SK-N-SH (cell line): ENCODE results near the gene MTA2. TPM values are rescaled to one million over a fixed set of nuclear protein-coding genes. Genes with fewer than 3 reads are reported as not detected.
A peak's percentile ranks its signal among the peaks of the same experiment; 100 is the strongest.

Experiments used
- CTCF ChIA-PET: fragments of 300-600, 350-600 bp; formaldehyde crosslinking; extraction: SDS; loops from one replicate; lab custom pipeline; 2021; lab: Yijun Ruan, JAX
- POLR2A ChIA-PET: fragments of 350-600 bp; sonication (Branson Sonifier 250); formaldehyde crosslinking; extraction: SDS; loops from one replicate; lab custom pipeline; 2020; ENCODE audit warnings: antibody characterized with exemption, inconsistent platforms; lab: Yijun Ruan, JAX
- DNase-seq: peaks from one replicate; pipeline ENCODE4 v3.0.0; 2012
- H2AFZ ChIP-seq: fragments of 200-600 bp; sonication (generic); 2 replicates; pipeline ENCODE4 v1.8.1; 2016; ENCODE audit warnings: antibody characterized with exemption, mild to moderate bottlenecking, low read depth
- H3F3A ChIP-seq: fragments of 200-600 bp; sonication (generic); replicated peaks from 2 replicates; pipeline ENCODE3; 2016; ENCODE audit warnings: antibody characterized with exemption, mild to moderate bottlenecking; ENCODE audit not compliant: insufficient read depth
- H3K27ac ChIP-seq, 2 experiments: fragments of 200-500 bp in 1 of 2; fragments of 200-600 bp in 1 of 2; sonication (Bioruptor generic) in 1 of 2; sonication (generic), shearing (Covaris generic) in 1 of 2; 2 replicates each; pipeline versions ENCODE4 v1.5.1 to v1.6.1; 2014 to 2016; ENCODE audit warnings: low read depth in 2 of 2, inconsistent platforms in 1 of 2, low read length in 1 of 2, mild to moderate bottlenecking in 1 of 2, mixed read lengths in 1 of 2
- H3K27me3 ChIP-seq: fragments of 200-600 bp; sonication (generic), shearing (Covaris generic); 2 replicates; pipeline ENCODE4 v1.6.1; 2016; ENCODE audit warnings: mixed run types; ENCODE audit not compliant: insufficient read depth
- H3K36me3 ChIP-seq, 2 experiments: fragments of 200-500 bp in 1 of 2; fragments of 200-600 bp in 1 of 2; sonication (Bioruptor generic) in 1 of 2; sonication (generic) in 1 of 2; replicated peaks in 1 of 2; 2 replicates each; pipeline versions ENCODE3 to v1.5.1; 2014 to 2016; ENCODE audit warnings: low read length in 1 of 2, mild to moderate bottlenecking in 1 of 2; ENCODE audit not compliant: insufficient read depth in 2 of 2, control insufficient read depth in 1 of 2
- H3K4me1 ChIP-seq, 2 experiments: fragments of 200-500 bp in 1 of 2; fragments of 200-600 bp in 1 of 2; sonication (Bioruptor generic) in 1 of 2; sonication (generic), shearing (Covaris generic) in 1 of 2; 2 replicates each; pipeline versions ENCODE4 v1.5.1 to v1.6.1; 2014 to 2016; ENCODE audit warnings: low read depth in 1 of 2, low read length in 1 of 2, mixed run types in 1 of 2; ENCODE audit not compliant: insufficient read depth in 2 of 2, control insufficient read depth in 1 of 2
- H3K4me2 ChIP-seq: fragments of 200-600 bp; sonication (generic), shearing (Covaris generic); 2 replicates; pipeline ENCODE4 v1.6.1; 2017; ENCODE audit warnings: mixed run types
- H3K4me3 ChIP-seq, 2 experiments: fragments of 200-500 bp in 1 of 2; fragments of 200-600 bp in 1 of 2; sonication (Bioruptor generic) in 1 of 2; sonication (generic), shearing (Covaris generic) in 1 of 2; 2 replicates each; pipeline versions ENCODE4 v1.5.1 to v1.8.1; 2014 to 2016; ENCODE audit warnings: low read depth in 2 of 2, inconsistent platforms in 1 of 2, low read length in 1 of 2, mild to moderate bottlenecking in 1 of 2, mixed read lengths in 1 of 2, moderate library complexity in 1 of 2
- H3K79me2 ChIP-seq: fragments of 200-600 bp; sonication (generic); 2 replicates; pipeline ENCODE4 v1.8.1; 2017; ENCODE audit warnings: mild to moderate bottlenecking; ENCODE audit not compliant: insufficient read depth
- H3K9ac ChIP-seq: fragments of 200-600 bp; sonication (generic); 2 replicates; pipeline ENCODE4 v1.6.1; 2017; ENCODE audit warnings: mixed run types
- H3K9me2 ChIP-seq: fragments of 200-600 bp; sonication (generic); 2 replicates; pipeline ENCODE4 v1.6.1; 2017; ENCODE audit warnings: mixed run types
- H3K9me3 ChIP-seq: fragments of 200-600 bp; sonication (generic); 2 replicates; pipeline ENCODE4 v1.6.1; 2017; ENCODE audit warnings: mixed run types, mild to moderate bottlenecking, moderate library complexity
- H4K20me1 ChIP-seq: fragments of 200-600 bp; sonication (generic); 2 replicates; pipeline ENCODE4 v1.6.1; 2017; ENCODE audit warnings: mild to moderate bottlenecking, mixed run types; ENCODE audit not compliant: insufficient read depth
- CTCF ChIP-seq: fragments of 200-600 bp; sonication (generic); IDR thresholded peaks from 2 replicates; pipeline ENCODE4 v1.6.1; 2017; ENCODE audit warnings: antibody characterized with exemption, mild to moderate bottlenecking, moderate library complexity
- GATA2 ChIP-seq: sonication (generic); formaldehyde crosslinking; IDR thresholded peaks from 2 replicates; pipeline ENCODE4 v1.5.0; 2020; ENCODE audit warnings: mild to moderate bottlenecking, missing genetic modification reagents
- IRF3 ChIP-seq: fragments of 150-350 bp; IDR thresholded peaks from 2 replicates; pipeline ENCODE4 v1.6.1; 2016; ENCODE audit warnings: mild to moderate bottlenecking, low read depth, low read length
- MAX ChIP-seq: IDR thresholded peaks from 2 replicates; pipeline ENCODE4 v1.4.0; 2012; ENCODE audit warnings: low read depth
- MXI1 ChIP-seq: IDR thresholded peaks from 2 replicates; pipeline ENCODE4 v1.6.1; 2012; ENCODE audit warnings: mild to moderate bottlenecking, low read depth, low read length, improper control_type of control experiment
- PBX3 ChIP-seq: IDR thresholded peaks from 2 replicates; pipeline ENCODE4; 2012
- SIN3A ChIP-seq: IDR thresholded peaks from 2 replicates; pipeline ENCODE4 v1.6.1; 2012; ENCODE audit warnings: low read depth, mild to moderate bottlenecking, low read length, moderate library complexity, borderline replicate concordance
- TCF12 ChIP-seq: IDR thresholded peaks from 2 replicates; pipeline ENCODE4 v1.4.0; 2012
- TEAD4 ChIP-seq: IDR thresholded peaks from 2 replicates; pipeline ENCODE4 v1.4.0; 2012; ENCODE audit warnings: mild to moderate bottlenecking, borderline replicate concordance; ENCODE audit not compliant: insufficient read depth
- USF1 ChIP-seq: IDR thresholded peaks from 2 replicates; pipeline ENCODE4 v1.4.0; 2012; ENCODE audit warnings: low read depth, borderline replicate concordance
- WGBS: methylation state at CpG from one replicate; pipeline ENCODE4 v1.1.6; 2017; ENCODE audit warnings: low lambda C conversion rate; 5-methylcytosine and 5-hydroxymethylcytosine counted together
- polyA plus RNA-seq, 3 experiments: library from polyadenylated mRNA; depleted of rRNA; stranded (reverse); fragments of >200 nt; gene quantifications; 2 replicates each; pipeline ENCODE4 v1.2.3, GENCODE V29; 2012

Gene MTA2
- polyA plus RNA-seq, 1 of the 3 experiments (the other 2 are of a cell fraction), result 18.4 TPM

- no peak for TF ChIP-seq MAX
- no peak for TF ChIP-seq GATA2 (CRISPR knock-in tag)
- TF ChIP-seq TEAD4, result no peak
Observed at GRCh38 chr11:62558669-62559068, 43.0 kb downstream of the MTA2 start (continued).

- Histone ChIP-seq H2AFZ (no peak overlapping the region), H3K79me2 (peaks cover 30% of the 10 kb centered on the region; the same call in 1 of the 2 replicates), H3K4me2 (peak overlapping the region; percentile 85), H3K36me3 (peaks cover 26 to 37% of the 10 kb centered on the region in 2 experiments), H4K20me1 (peaks cover 7% of the 10 kb centered on the region), H3F3A (peaks cover 87% of the 10 kb centered on the region), H3K27ac (peak overlapping the region; percentile 85 to 97), H3K9ac (peak overlapping the region; percentile 82; the same call in 1 of the 2 replicates), H3K9me3 (no peaks in the 10 kb centered on the region), H3K4me1 (peaks cover 36 to 71% of the 10 kb centered on the region in 2 experiments), H3K4me3 (no peak overlapping the region), H3K27me3 (no peaks in the 10 kb centered on the region), H3K9me2 (no peaks in the 10 kb centered on the region)
- ChIA-PET CTCF (interaction anchor here (0.8 to 11.8 kb wide), 9 partner anchors 11 to 450 kb away, joined by 3 to 90 read pairs (median 4); no protein-coding TSS in a partner anchor), POLR2A (interaction anchor here (0.9 to 1.8 kb wide), 3 partner anchors 12 to 156 kb away, joined by 4 to 6 read pairs (median 4); partner anchors contain the start of gene TUT1)
- no peak for DNase-seq
- 30% methylated on average over 2 of the region's 3 CpGs for WGBS
- no peak for TF ChIP-seq USF1
- TF ChIP-seq SIN3A, result 0 out of 2 replicates have a peak, but pooled peaks have one; percentile 11
- TF ChIP-seq CTCF, result no peak
- no peak for TF ChIP-seq TCF12
- no peak for TF ChIP-seq GATA2 (CRISPR knock-in tag)
- no peak for TF ChIP-seq PBX3
- TF ChIP-seq IRF3, result no peak
- no peak for TF ChIP-seq MXI1
Observed at GRCh38 chr11:62556875-62557631, 44.6 kb downstream of the MTA2 start.
